HepG2 (cell line): Measurements from ENCODE around the gene FARSB. TPM values are rescaled to one million over a fixed set of nuclear protein-coding genes. Genes with fewer than 3 reads are reported as not detected.

Experiments used
- ATAC-seq: fragments of 200-7000 bp; cut with Tn5 transposase; 3 replicates; pipeline ENCODE4 v1.9.1; 2020; ENCODE audit warnings: mild to moderate bottlenecking, moderate library complexity
- Bru-seq: library from RNA; stranded (reverse); fragments of 400-500 nt; gene quantifications from one replicate; lab custom pipeline; 2021; lab: Mats Ljungman, UMichigan
- BruChase-seq, 2 experiments: library from RNA; stranded (reverse); fragments of 400-500 nt; gene quantifications; one replicate each; lab custom pipeline; 2021; lab: Mats Ljungman, UMichigan
- BruUV-seq: library from RNA; stranded (reverse); fragments of 400-500 nt; replicated peaks from 2 replicates; lab custom pipeline; 2021; lab: Mats Ljungman, UMichigan
- CTCF ChIA-PET: fragments of 300-600 bp; formaldehyde crosslinking; extraction: SDS; loops from one replicate; lab custom pipeline; 2021; ENCODE audit warnings: low total read pairs, inconsistent platforms, low intra/inter-chr PET ratio; lab: Yijun Ruan, JAX
- POLR2A ChIA-PET: fragments of 350-600 bp; sonication (Branson Sonifier 250); formaldehyde crosslinking; loops from one replicate; lab custom pipeline; 2020; ENCODE audit warnings: antibody characterized with exemption, inconsistent platforms; lab: Yijun Ruan, JAX
- DNase-seq: peaks from one replicate; pipeline ENCODE4 v3.0.0-alpha.2; 2015; ENCODE audit warnings: low spot score
- FAIRE-seq: peaks from 3 replicates; lab custom pipeline; 2011; peaks lifted over from hg19 to GRCh38; lab: Jason Lieb, UNC
- H2AFZ ChIP-seq: one replicate; pipeline ENCODE4 v1.6.1; 2011; ENCODE audit warnings: low read length, inconsistent platforms
- H3K27ac ChIP-seq: fragments of 300-600 bp; 3 replicates; pipeline ENCODE4 v1.8.0; 2011; ENCODE audit warnings: mixed run types, mild to moderate bottlenecking, mixed read lengths, low read length, inconsistent platforms; ENCODE audit not compliant: insufficient read depth; ENCODE audit errors: extremely low read length
- H3K27me3 ChIP-seq, 2 experiments: fragments of 200-600 bp in 1 of 2; 2 replicates in 1 of 2; 3 replicates in 1 of 2; pipeline versions ENCODE4 v1.6.0 to v1.8.0; 2011; ENCODE audit warnings: low read length in 2 of 2, mild to moderate bottlenecking in 2 of 2, moderate library complexity in 2 of 2, inconsistent platforms in 1 of 2; ENCODE audit not compliant: insufficient read depth in 2 of 2, control insufficient read depth in 1 of 2
- H3K36me3 ChIP-seq, 2 experiments: fragments of 200-600 bp in 1 of 2; replicated peaks in 1 of 2; 2 replicates in 1 of 2; 3 replicates in 1 of 2; pipeline versions ENCODE4 v1.5.1 to v1.8.0; 2011; ENCODE audit warnings: low read length in 2 of 2, inconsistent platforms in 1 of 2; ENCODE audit not compliant: insufficient read depth in 2 of 2, control insufficient read depth in 1 of 2
- H3K4me1 ChIP-seq: 2 replicates; pipeline ENCODE4 v1.5.1; 2012; ENCODE audit warnings: low read length, inconsistent platforms; ENCODE audit not compliant: insufficient read depth
- H3K4me2 ChIP-seq: 2 replicates; pipeline ENCODE4 v1.6.0; 2011; ENCODE audit warnings: low read depth, low read length, inconsistent platforms
- H3K4me3 ChIP-seq, 3 experiments: fragments of 200-600 bp in 1 of 3; sonication (generic), shearing (Covaris generic) in 1 of 3; replicated peaks in 1 of 3; 2 replicates each; pipeline ENCODE4 v1.5.1; 2011 to 2016; ENCODE audit warnings: low read length in 3 of 3, inconsistent platforms in 2 of 3, low read depth in 2 of 3, mild to moderate bottlenecking in 2 of 3, control low read depth in 1 of 3, mixed read lengths in 1 of 3; ENCODE audit not compliant: insufficient read depth in 1 of 3
- H3K79me2 ChIP-seq: one replicate; pipeline ENCODE4 v1.6.1; 2011; ENCODE audit warnings: low read length, inconsistent platforms; ENCODE audit not compliant: insufficient read depth
- H3K9ac ChIP-seq: 2 replicates; pipeline ENCODE4 v1.6.0; 2011; ENCODE audit warnings: mild to moderate bottlenecking, low read depth, low read length, inconsistent platforms; ENCODE audit not compliant: insufficient read depth
- H3K9me3 ChIP-seq: 2 replicates; pipeline ENCODE4 v1.5.1; 2012; ENCODE audit warnings: mild to moderate bottlenecking, low read length
- H4K20me1 ChIP-seq: 2 replicates; pipeline ENCODE4 v1.6.0; 2011; ENCODE audit warnings: inconsistent platforms, mild to moderate bottlenecking, low read length, moderate library complexity; ENCODE audit not compliant: insufficient read depth
- CBFB ChIP-seq: sonication (generic); formaldehyde crosslinking; IDR thresholded peaks from 2 replicates; pipeline ENCODE4 v1.4.0; 2020; ENCODE audit warnings: missing genetic modification reagents
- MEIS2 ChIP-seq: sonication (generic); formaldehyde crosslinking; IDR thresholded peaks from 2 replicates; pipeline ENCODE4 v1.9.0; 2021; ENCODE audit warnings: mild to moderate bottlenecking, missing genetic modification reagents
- SKIL ChIP-seq: sonication (generic); formaldehyde crosslinking; IDR thresholded peaks from 2 replicates; pipeline ENCODE4 v1.8.0; 2022; ENCODE audit warnings: missing genetic modification reagents, mild to moderate bottlenecking, moderate library complexity, borderline replicate concordance
- TARDBP ChIP-seq: sonication (generic); formaldehyde crosslinking; IDR thresholded peaks from 2 replicates; pipeline ENCODE4 v1.8.0; 2022; ENCODE audit warnings: mild to moderate bottlenecking, missing genetic modification reagents
- ZBTB2 ChIP-seq: sonication (generic); formaldehyde crosslinking; IDR thresholded peaks from 2 replicates; pipeline ENCODE4 v1.8.0; 2022; ENCODE audit warnings: low read depth, missing genetic modification reagents
- ZBTB46 ChIP-seq: sonication (generic); formaldehyde crosslinking; IDR thresholded peaks from 2 replicates; pipeline ENCODE4 v1.4.0; 2020; ENCODE audit warnings: mild to moderate bottlenecking, missing genetic modification reagents, borderline replicate concordance
- ZNF530 ChIP-seq: sonication (generic); formaldehyde crosslinking; IDR thresholded peaks from 2 replicates; pipeline ENCODE4 v1.5.0; 2020; ENCODE audit warnings: low read depth, mild to moderate bottlenecking, missing genetic modification reagents
- ZNF678 ChIP-seq: sonication (generic); formaldehyde crosslinking; IDR thresholded peaks from 2 replicates; pipeline ENCODE4 v1.4.0; 2020; ENCODE audit warnings: mild to moderate bottlenecking, missing genetic modification reagents
- whole genome bisulfite sequencing: methylation state at CpG from one replicate; pipeline ENCODE4 v1.1.6; 2017; ENCODE audit warnings: low lambda C conversion rate; 5-methylcytosine and 5-hydroxymethylcytosine counted together
- in situ Hi-C: cut with HindIII; loops from 2 replicates; pipeline ENCODE4 v1.10.0; 2017; ENCODE audit warnings: low pct_unique_long_range_greater_than_20kb; ENCODE audit not compliant: extremely low pct_ligation_motif_present
- intact Hi-C: fragments of 100-400 bp; cut with micrococcal nuclease; formaldehyde crosslinking; loops from one replicate; pipeline ENCODE4 v1.10.0; 2022; ENCODE audit not compliant: unreplicated experiment
- long read RNA-seq, 2 experiments: library from RNA in 1 of 2; library from polyadenylated mRNA in 1 of 2; stranded (forward) in 1 of 2; unstranded in 1 of 2; transcript quantifications; one replicate each; pipeline ENCODE4 v2.0.0, GENCODE V29; 2019 to 2022
- polyA minus RNA-seq, 3 experiments: library from RNA; depleted of rRNA, polyadenylated mRNA; stranded (reverse); fragments of >200 nt; gene quantifications; 2 replicates each; pipeline ENCODE4 v1.2.3, GENCODE V29; 2011; ENCODE audit warnings: low replicate concordance in 1 of 3
- polyA plus RNA-seq, 8 experiments: library from polyadenylated mRNA; depleted of rRNA in 3 of 8; stranded (reverse) in 7 of 8; unstranded in 1 of 8; fragments of >200 nt; fragmentation: Illumina TruSeq in 4 of 8; extraction: Trizol in 4 of 8; gene quantifications; 2 replicates each; pipeline versions ENCODE4 v1.2.1 to v1.2.3, GENCODE V29; 2011 to 2016; ENCODE audit warnings: low read depth in 4 of 8, missing spikeins in 1 of 8, mixed read lengths in 1 of 8; ENCODE audit not compliant: insufficient read depth in 1 of 8
- total RNA-seq, 5 experiments: library from RNA; depleted of rRNA; stranded (reverse); fragments of >200 nt; fragmentation: Illumina TruSeq; extraction: Trizol; gene quantifications; 2 replicates each; pipeline ENCODE4 v1.2.3, GENCODE V29; 2016; ENCODE audit warnings: low read depth in 1 of 5

FARSB gene
- total RNA-seq (2016; rRNA removed; fragmentation: Illumina TruSeq; extraction: Trizol) (45.9 and 68.1 TPM in 2 replicates), polyA plus RNA-seq (2011; rRNA removed) (19.2 and 23.3 TPM in 2 replicates), polyA minus RNA-seq (2011; rRNA and poly(A)+ RNA removed; ENCODE audit: low replicate concordance) (11.7 and 18.0 TPM in 2 replicates), Bru-seq, nascent RNA (percentile 90 among the genes with signal in this experiment), BruChase-seq, experiment 1, labeled RNA remaining after a 6-hour chase (percentile 80 among the genes with signal in this experiment), BruChase-seq, experiment 2, labeled RNA remaining after a 2-hour chase (percentile 83 among the genes with signal in this experiment)
- total RNA-seq (2016; cell fraction: cytosol; rRNA removed; fragmentation: Illumina TruSeq; extraction: Trizol; ENCODE audit: low read depth): 17.9 and 20.0 TPM in 2 replicates
- total RNA-seq (2016; cell fraction: insoluble cytoplasmic fraction; rRNA removed; fragmentation: Illumina TruSeq; extraction: Trizol): 46.3 and 67.7 TPM in 2 replicates
- total RNA-seq (2016; cell fraction: membrane; rRNA removed; fragmentation: Illumina TruSeq; extraction: Trizol): 26.9 and 31.4 TPM in 2 replicates
- 36.7 and 38.1 TPM in 2 replicates for total RNA-seq (2016; cell fraction: nucleus; rRNA removed; fragmentation: Illumina TruSeq; extraction: Trizol)
- polyA plus RNA-seq (2011; cell fraction: cytosol; rRNA removed): 12.4 and 17.3 TPM in 2 replicates
- polyA plus RNA-seq (2011; cell fraction: nucleus; rRNA removed): 7.7 and 8.8 TPM in 2 replicates
- 28.5 and 35.1 TPM in 2 replicates for polyA plus RNA-seq (2012)
- polyA plus RNA-seq (2016; cell fraction: cytosol; fragmentation: Illumina TruSeq; extraction: Trizol; ENCODE audit: low read depth): 14.9 and 15.4 TPM in 2 replicates
- 84.0 and 86.1 TPM in 2 replicates for polyA plus RNA-seq (2016; cell fraction: insoluble cytoplasmic fraction; fragmentation: Illumina TruSeq; extraction: Trizol; ENCODE audit: low read depth)
- 22.7 and 26.5 TPM in 2 replicates for polyA plus RNA-seq (2016; cell fraction: membrane; fragmentation: Illumina TruSeq; extraction: Trizol; ENCODE audit: low read depth)
- polyA plus RNA-seq (2016; cell fraction: nucleus; fragmentation: Illumina TruSeq; extraction: Trizol; ENCODE audit: insufficient read depth, low read depth): 31.2 and 31.9 TPM in 2 replicates
- 13.3 and 13.4 TPM in 2 replicates for polyA minus RNA-seq (2011; cell fraction: cytosol; rRNA and poly(A)+ RNA removed)
- 27.8 and 32.3 TPM in 2 replicates for polyA minus RNA-seq (2011; cell fraction: nucleus; rRNA and poly(A)+ RNA removed)
- long read RNA-seq, experiment 1, transcript FARSB-201 (17 exons, 3,369 nt): major isoform, 119 of 154 reads
- long read RNA-seq, experiment 1, partial matches to known transcripts: 8 of 154 reads
- long read RNA-seq, experiment 1, other reads (novel, unspliced or antisense): 27 of 154 reads
- long read RNA-seq, experiment 2, transcript FARSB-201 (17 exons, 3,369 nt): major isoform, 81 of 182 reads
- long read RNA-seq, experiment 2, partial matches to known transcripts: 53 of 182 reads
- long read RNA-seq, experiment 2, other reads (novel, unspliced or antisense): 48 of 182 reads

DNA sequence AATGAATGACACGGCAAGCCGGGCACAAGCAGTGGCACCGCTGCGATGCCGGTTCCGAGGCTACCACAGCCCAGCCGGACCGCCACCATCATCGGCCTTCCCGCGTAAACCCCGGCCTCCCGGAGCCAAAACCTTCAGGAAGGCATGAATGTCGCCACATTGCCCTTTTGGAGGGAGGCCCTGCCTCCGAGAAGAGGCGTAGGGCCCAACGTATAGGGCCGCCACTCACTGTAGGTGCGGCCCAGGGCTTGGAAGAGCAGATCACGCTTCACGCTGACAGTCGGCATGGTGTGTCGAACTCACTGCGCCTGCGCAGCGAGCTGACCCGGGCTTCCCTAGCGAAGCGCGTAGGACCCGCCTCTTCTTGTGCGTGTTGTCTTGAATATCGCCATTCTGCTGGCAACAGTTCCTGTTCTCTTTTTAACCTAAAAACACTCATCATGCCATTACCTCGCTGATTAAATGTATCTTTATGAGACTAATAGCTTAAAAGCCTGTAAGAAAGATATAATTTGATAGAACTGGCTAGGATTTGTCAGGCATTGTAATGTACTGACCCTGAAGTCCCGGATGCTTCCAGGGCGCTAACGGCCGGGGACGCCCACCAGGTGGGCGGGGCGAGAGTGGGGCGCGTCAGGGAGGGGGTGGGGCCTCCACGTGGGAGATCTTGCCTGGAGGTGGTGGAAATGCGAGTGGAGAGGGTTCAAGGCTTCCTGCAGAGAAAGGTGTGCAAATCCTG lies at the start of gene FARSB:
Gene FARSB (minus strand): TSS at position 306 of the 739 bp plus-strand sequence. CDS start 19 bp downstream, at position 287.
- FAIRE-seq (peak; percentile 90), ATAC-seq (peak; percentile 94)
- WGBS: under 1% methylated on average over 30 of the region's 45 CpGs
- TF ChIP-seq MEIS2 (CRISPR knock-in tag) (no peak; the same call in 1 of the 2 replicates), SKIL (no peak), ZBTB2 (CRISPR knock-in tag) (no peak), ZBTB46 (CRISPR knock-in tag) (peak; percentile 69; the same call in 1 of the 2 replicates), ZNF530 (CRISPR knock-in tag) (0 out of 2 replicates have a peak, but pooled peaks have one; percentile 81), TARDBP (CRISPR knock-in tag) (peak; percentile 34; the same call in 1 of the 2 replicates), CBFB (0 out of 2 replicates have a peak, but pooled peaks have one; percentile 48), ZNF678 (CRISPR knock-in tag) (no peak)

More for the DNA sequence above, at the start of gene FARSB:
- Histone ChIP-seq H3K27me3 (peaks cover 0 to 4% of the 10 kb centered on the region in 2 experiments; a peak in 1 of 5 replicates), H3K9ac (peak within 1 kb of the TSS; percentile 97), H3K4me1 (peaks cover 31% of the 10 kb centered on the region), H3K36me3 (no peaks in the 10 kb centered on the region), H3K4me2 (peak within 1 kb of the TSS; percentile 83), H3K27ac (peak within 1 kb of the TSS; percentile 97), H3K79me2 (peaks cover 48% of the 10 kb centered on the region), H4K20me1 (no peaks in the 10 kb centered on the region), H2AFZ (peak within 1 kb of the TSS; percentile 99), H3K4me3 (peak within 1 kb of the TSS; percentile 86 to 95 (median 87)), H3K9me3 (no peaks in the 10 kb centered on the region)
- no TSS peak for BruUV-seq
- intact Hi-C loops: loop anchor here (1.0 kb wide), 1 partner anchor 15 kb away; the partner anchor contains the start of gene MOGAT1
- CTCF ChIA-PET: interaction anchor here (1.5 kb wide), 1 partner anchor 35 kb away, joined by 4 read pairs; no protein-coding TSS in a partner anchor
- POLR2A ChIA-PET: interaction anchor here (1.0 to 3.2 kb wide), 2 partner anchors 15 to 41 kb away, joined by 4 to 14 read pairs; partner anchors contain the start of gene MOGAT1
- in situ Hi-C loops: no loop called here
- DNase-seq: peak; percentile 95
